HG02678 (cell line): Measurements from ENCODE around the gene NSUN3.
A peak's percentile ranks its signal among the peaks of the same experiment; 100 is the strongest.
"Not testable (repeated sequence)": the region's sequence is repeated elsewhere in the genome, so short reads cannot be mapped to it uniquely, and the experiment has no call there.

ENCODE experiments used
- ATAC-seq: cut with Tn5 transposase; IDR thresholded peaks from one replicate; pipeline ENCODE4 v1.9.1; 2021; ENCODE audit warnings: mild to moderate bottlenecking, moderate library complexity; ENCODE audit not compliant: unreplicated experiment

The NSUN3 gene

GRCh38 chr3:94062513-94063404 lies at the start of gene NSUN3, which contains the start of gene DHFR2:
Gene NSUN3 (plus strand): TSS chr3:94063061. CDS start chr3:94063127, 66 bp downstream.
Gene DHFR2 (minus strand): TSS chr3:94062916. CDS start chr3:94061511, 1,405 bp downstream.
- ATAC-seq = peak; percentile 91

- no peak for ATAC-seq
These were observed 47.8 kb upstream of the NSUN3 start for GRCh38 chr3:94015025-94015424.

- no peak for ATAC-seq
These were observed 43.2 kb upstream of the NSUN3 start for GRCh38 chr3:94019659-94020058.

- ATAC-seq = no peak
These were observed 42.6 kb upstream of the NSUN3 start for GRCh38 chr3:94020293-94020692.

- ATAC-seq = no peak
These were observed 38.5 kb upstream of the NSUN3 start for GRCh38 chr3:94024385-94024784.

- ATAC-seq = no peak
These were observed 36.2 kb upstream of the NSUN3 start for GRCh38 chr3:94026623-94027022.

- no peak for ATAC-seq
These were observed 34.6 kb upstream of the NSUN3 start, which contains the start of gene STX19 for GRCh38 chr3:94028093-94028837. Gene STX19 (minus strand): TSS chr3:94028597. CDS start chr3:94015269, 13,328 bp downstream.

GRCh38 chr3:94036909-94037507 lies 25.9 kb upstream of the NSUN3 start:
- peak; percentile 76 for ATAC-seq

GRCh38 chr3:94043285-94043684 lies 19.6 kb upstream of the NSUN3 start:
- ATAC-seq = no peak

GRCh38 chr3:94044100-94044936 lies 18.5 kb upstream of the NSUN3 start:
- not testable (repeated sequence) for ATAC-seq

GRCh38 chr3:94046533-94046932 lies 16.3 kb upstream of the NSUN3 start:
- no peak for ATAC-seq

- ATAC-seq = no peak
These were observed 13.6 kb upstream of the NSUN3 start for GRCh38 chr3:94049267-94049666.

- ATAC-seq = no peak
These were observed 12.3 kb upstream of the NSUN3 start for GRCh38 chr3:94050546-94050945.

GRCh38 chr3:94061297-94061696 lies 1.6 kb upstream of the NSUN3 start:
- ATAC-seq = no peak

GRCh38 chr3:94063496-94064119 lies 747 bp downstream of the NSUN3 start:
- no peak for ATAC-seq

- no peak for ATAC-seq
These were observed 1.5 kb downstream of the NSUN3 start for GRCh38 chr3:94064243-94064860.

- no peak for ATAC-seq
These were observed 2.3 kb downstream of the NSUN3 start for GRCh38 chr3:94065122-94065521.

- no peak for ATAC-seq
These were observed 3.1 kb downstream of the NSUN3 start for GRCh38 chr3:94065819-94066480.
